Measurements from ENCODE around the gene GPRC5A. TPM values are rescaled to one million over a fixed set of nuclear protein-coding genes. Genes with fewer than 3 reads are reported as not detected.

GPRC5A gene
- total and polyA plus RNA-seq, 7 donors: 2.1 to 75.5 (median 11.4) TPM

GRCh38 chr12:12891881-12892355 is 556 bp downstream of the GPRC5A start:
- 9 to 42% methylated on average over 7 of the region's 7 CpGs for WGBS, 2 donors

GRCh38 chr12:12892681-12893141 is 1.3 kb downstream of the GPRC5A start:
- intact Hi-C loops (cut with DNase I): loop anchor here (10.0 kb wide), 2 partner anchors 78 to 108 kb away; partner anchors contain the start of genes APOLD1 and DDX47
- Histone ChIP-seq H3K27ac (peak overlapping the region in 2 of 4 donors; percentile 64 to 65), H3K27me3 (peaks cover 0 to 7% (median 0%) of the 10 kb centered on the region in 3 donors), H3K4me3 (peak overlapping the region in 1 of 4 donors; percentile 2), H3K9me3 (no peaks in the 10 kb centered on the region), H3K36me3 (no peaks in the 10 kb centered on the region), H3K4me1 (peaks cover 0 to 18% (median 10%) of the 10 kb centered on the region in 4 donors)
- TF ChIP-seq POLR2A (IDR thresholded peaks at IDR 0.05): no peak
- TF ChIP-seq CTCF (IDR thresholded peaks at IDR 0.05): no peak
- TF ChIP-seq POLR2AphosphoS5 (IDR thresholded peaks at IDR 0.05): no peak
- TF ChIP-seq EP300 (IDR thresholded peaks at IDR 0.05): no peak
- no peak for DNase-seq
- WGBS, 2 donors: 17 to 56% methylated on average over 10 of the region's 10 CpGs

More at GRCh38 chr12:12891881-12892355, 556 bp downstream of the GPRC5A start:
- DNase-seq: no peak
- Histone ChIP-seq H3K36me3 (no peaks in the 10 kb centered on the region), H3K9me3 (no peaks in the 10 kb centered on the region), H3K4me3 (peak overlapping the region; percentile 39 to 57 (median 56)), H3K4me1 (peaks cover 0 to 18% (median 10%) of the 10 kb centered on the region in 4 donors), H3K27me3 (peaks cover 0 to 7% (median 0%) of the 10 kb centered on the region in 3 donors), H3K27ac (peak overlapping the region in 3 of 4 donors; percentile 64 to 80 (median 65))
- intact Hi-C loops (cut with DNase I): loop anchor here (10.0 kb wide), 2 partner anchors 77 to 107 kb away; partner anchors contain the start of genes APOLD1 and DDX47
- TF ChIP-seq EP300 (IDR thresholded peaks at IDR 0.05) (no peak), POLR2AphosphoS5 (IDR thresholded peaks at IDR 0.05) (no peak), CTCF (IDR thresholded peaks at IDR 0.05) (no peak), POLR2A (IDR thresholded peaks at IDR 0.05) (no peak)

- Histone ChIP-seq H3K27me3 (peaks cover 0 to 7% (median 0%) of the 10 kb centered on the region in 3 donors), H3K9me3 (no peaks in the 10 kb centered on the region), H3K4me3 (no peak overlapping the region), H3K4me1 (peaks cover 0 to 18% (median 10%) of the 10 kb centered on the region in 4 donors), H3K27ac (no peak overlapping the region), H3K36me3 (no peaks in the 10 kb centered on the region)
- intact Hi-C loops (cut with DNase I): loop anchor here (10.0 kb wide), 2 partner anchors 79 to 109 kb away; partner anchors contain the start of genes APOLD1 and DDX47
- DNase-seq: no peak
- WGBS, 2 donors: 60 to 84% methylated on average over 5 of the region's 5 CpGs
- TF ChIP-seq POLR2A (IDR thresholded peaks at IDR 0.05) (no peak), CTCF (IDR thresholded peaks at IDR 0.05) (no peak), POLR2AphosphoS5 (IDR thresholded peaks at IDR 0.05) (no peak), EP300 (IDR thresholded peaks at IDR 0.05) (no peak)
These were observed 2.1 kb downstream of the GPRC5A start for GRCh38 chr12:12893438-12893837.

GRCh38 chr12:12896260-12896659 is 4.9 kb downstream of the GPRC5A start:
- TF ChIP-seq CTCF (IDR thresholded peaks at IDR 0.05) (no peak), POLR2AphosphoS5 (IDR thresholded peaks at IDR 0.05) (no peak), EP300 (IDR thresholded peaks at IDR 0.05) (no peak), POLR2A (IDR thresholded peaks at IDR 0.05) (no peak)
- DNase-seq: no peak
- Histone ChIP-seq H3K36me3 (no peaks in the 10 kb centered on the region), H3K9me3 (no peaks in the 10 kb centered on the region), H3K4me3 (no peak overlapping the region), H3K4me1 (peaks cover 0 to 9% (median 6%) of the 10 kb centered on the region in 4 donors), H3K27ac (peak overlapping the region in 1 of 4 donors; percentile 17), H3K27me3 (peaks cover 0 to 7% (median 0%) of the 10 kb centered on the region in 3 donors)
- intact Hi-C loops (cut with DNase I): loop anchor here (10.0 kb wide), 2 partner anchors 81 to 111 kb away; partner anchors contain the start of genes APOLD1 and DDX47
- WGBS, 2 donors: 73 to 75% methylated on average over 2 of the region's 2 CpGs

Data from sigmoid colon (tissue), 7 donors.